Measurements from ENCODE around the gene ROCK2. TPM values are rescaled to one million over a fixed set of nuclear protein-coding genes. Genes with fewer than 3 reads are reported as not detected.

ROCK2 gene
- total and polyA plus RNA-seq, 3 donors from 2014 or later: 4.6 to 33.7 (median 31.3) TPM

- no peak for TF ChIP-seq POLR2A (IDR thresholded peaks at IDR 0.05)
- TF ChIP-seq CTCF (IDR thresholded peaks at IDR 0.05): no peak
- H3K4me1 ChIP-seq: no peaks in the 10 kb centered on the region
- intact Hi-C loops (cut with DNase I; ENCODE audit: low total_unique reads): no loop called here
- no peaks in the 10 kb centered on the region for H3K9me3 ChIP-seq
- H3K36me3 ChIP-seq (ENCODE audit: low read depth, missing control alignments): no peaks in the 10 kb centered on the region
- WGBS, 2 donors: 77 to 79% methylated on average over 4 of the region's 4 CpGs
- no peak overlapping the region for H3K27ac ChIP-seq
- H3K27me3 ChIP-seq: no peaks in the 10 kb centered on the region
- DNase-seq: no peak
- H3K4me3 ChIP-seq: no peak overlapping the region
Observed at GRCh38 chr2:11179196-11179595, 165.2 kb downstream of the ROCK2 start.

- H3K4me1 ChIP-seq: no peaks in the 10 kb centered on the region
Observed at GRCh38 chr2:11177871-11178690, 166.4 kb downstream of the ROCK2 start.

GRCh38 chr2:11175293-11175795 is 169.1 kb downstream of the ROCK2 start:
- TF ChIP-seq CTCF (IDR thresholded peaks at IDR 0.05): no peak
- Histone ChIP-seq H3K4me3 (no peak overlapping the region), H3K4me1 (no peaks in the 10 kb centered on the region), H3K27ac (no peak overlapping the region), H3K36me3 (ENCODE audit: low read depth, missing control alignments) (no peaks in the 10 kb centered on the region), H3K27me3 (no peaks in the 10 kb centered on the region), H3K9me3 (no peaks in the 10 kb centered on the region)
- no peak for DNase-seq
- WGBS, 2 donors: 65 to 70% methylated on average over 6 of the region's 6 CpGs
- intact Hi-C loops (cut with DNase I; ENCODE audit: low total_unique reads): no loop called here

More at GRCh38 chr2:11177871-11178690, 166.4 kb downstream of the ROCK2 start:
- no peaks in the 10 kb centered on the region for H3K36me3 ChIP-seq (ENCODE audit: low read depth, missing control alignments)
- WGBS, 2 donors: 65 to 67% methylated on average over 5 of the region's 5 CpGs
- no peak for DNase-seq
- TF ChIP-seq POLR2A (IDR thresholded peaks at IDR 0.05): no peak
- no peak for TF ChIP-seq CTCF (IDR thresholded peaks at IDR 0.05)
- no peaks in the 10 kb centered on the region for H3K27me3 ChIP-seq
- no peak overlapping the region for H3K27ac ChIP-seq
- H3K4me3 ChIP-seq: no peak overlapping the region
- intact Hi-C loops (cut with DNase I; ENCODE audit: low total_unique reads): no loop called here
- H3K9me3 ChIP-seq: no peaks in the 10 kb centered on the region

- no peaks in the 10 kb centered on the region for H3K36me3 ChIP-seq (ENCODE audit: low read depth, missing control alignments)
- WGBS, 2 donors: 94 to 97% methylated on average over 9 of the region's 9 CpGs
- intact Hi-C loops (cut with DNase I; ENCODE audit: low total_unique reads): no loop called here
- H3K27me3 ChIP-seq: no peaks in the 10 kb centered on the region
- no peaks in the 10 kb centered on the region for H3K9me3 ChIP-seq
- no peak overlapping the region for H3K27ac ChIP-seq
- H3K4me3 ChIP-seq: no peak overlapping the region
- no peaks in the 10 kb centered on the region for H3K4me1 ChIP-seq
- TF ChIP-seq CTCF (IDR thresholded peaks at IDR 0.05): no peak
- TF ChIP-seq POLR2A (IDR thresholded peaks at IDR 0.05): no peak
- DNase-seq: no peak
Observed at GRCh38 chr2:11174222-11174621, 170.2 kb downstream of the ROCK2 start.

GRCh38 chr2:11169333-11169732 is 175.1 kb downstream of the ROCK2 start:
- Histone ChIP-seq H3K4me1 (no peaks in the 10 kb centered on the region), H3K27ac (no peak overlapping the region), H3K9me3 (no peaks in the 10 kb centered on the region), H3K36me3 (ENCODE audit: low read depth, missing control alignments) (no peaks in the 10 kb centered on the region), H3K4me3 (no peak overlapping the region), H3K27me3 (no peaks in the 10 kb centered on the region)
- 60 to 62% methylated on average over 13 of the region's 13 CpGs for WGBS, 2 donors
- intact Hi-C loops (cut with DNase I; ENCODE audit: low total_unique reads): no loop called here
- no peak for DNase-seq
- TF ChIP-seq CTCF (IDR thresholded peaks at IDR 0.05): no peak
